ENCODE measurements around the gene GFER. TPM values are rescaled to one million over a fixed set of nuclear protein-coding genes. Genes with fewer than 3 reads are reported as not detected.
A peak's percentile ranks its signal among the peaks of the same experiment; 100 is the strongest.

Gene GFER
- polyA plus RNA-seq, 1 experiment, result 15.8 TPM

DNA sequence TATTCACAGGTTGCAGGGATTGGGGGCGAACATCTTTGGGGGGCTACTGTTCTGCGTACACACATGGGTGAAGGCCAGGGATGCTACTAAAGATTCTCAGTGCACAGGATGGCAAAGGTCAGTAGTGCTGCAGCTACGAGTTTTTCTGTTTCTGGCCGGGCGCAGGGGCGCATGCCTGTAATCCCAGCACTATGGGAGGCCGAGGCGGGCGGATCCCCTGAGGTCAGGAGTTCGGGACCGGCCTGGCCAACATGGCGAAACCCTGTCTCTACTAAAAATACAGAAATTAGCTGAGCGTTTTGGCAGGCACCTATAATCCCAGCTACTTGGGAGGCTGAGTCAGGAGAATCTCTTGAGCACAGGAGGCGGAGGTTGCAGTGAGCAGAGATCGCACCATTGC, 29.5 kb downstream of the GFER start:
- no peak overlapping the region for H3K27ac ChIP-seq (ENCODE audit: low read depth, low read length)
- CTCF ChIA-PET, result interaction anchor here (1.0 to 1.4 kb wide), 2 partner anchors 9 to 127 kb away, joined by 5 to 9 read pairs; no protein-coding TSS in a partner anchor
- H3K9me3 ChIP-seq (ENCODE audit: control insufficient read depth, insufficient read depth, low read length), result no peaks in the 10 kb centered on the region
- TF ChIP-seq, protein P1, sequence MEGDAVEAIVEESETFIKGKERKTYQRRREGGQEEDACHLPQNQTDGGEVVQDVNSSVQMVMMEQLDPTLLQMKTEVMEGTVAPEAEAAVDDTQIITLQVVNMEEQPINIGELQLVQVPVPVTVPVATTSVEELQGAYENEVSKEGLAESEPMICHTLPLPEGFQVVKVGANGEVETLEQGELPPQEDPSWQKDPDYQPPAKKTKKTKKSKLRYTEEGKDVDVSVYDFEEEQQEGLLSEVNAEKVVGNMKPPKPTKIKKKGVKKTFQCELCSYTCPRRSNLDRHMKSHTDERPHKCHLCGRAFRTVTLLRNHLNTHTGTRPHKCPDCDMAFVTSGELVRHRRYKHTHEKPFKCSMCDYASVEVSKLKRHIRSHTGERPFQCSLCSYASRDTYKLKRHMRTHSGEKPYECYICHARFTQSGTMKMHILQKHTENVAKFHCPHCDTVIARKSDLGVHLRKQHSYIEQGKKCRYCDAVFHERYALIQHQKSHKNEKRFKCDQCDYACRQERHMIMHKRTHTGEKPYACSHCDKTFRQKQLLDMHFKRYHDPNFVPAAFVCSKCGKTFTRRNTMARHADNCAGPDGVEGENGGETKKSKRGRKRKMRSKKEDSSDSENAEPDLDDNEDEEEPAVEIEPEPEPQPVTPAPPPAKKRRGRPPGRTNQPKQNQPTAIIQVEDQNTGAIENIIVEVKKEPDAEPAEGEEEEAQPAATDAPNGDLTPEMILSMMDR (IDR thresholded peaks at IDR 0.05; ENCODE audit: low read depth, low read length), result no peak
- no peak for DNase-seq (ENCODE audit: low read depth, low spot score)
- POLR2A ChIA-PET, result no interaction called here
- no peaks in the 10 kb centered on the region for H3K27me3 ChIP-seq (ENCODE audit: control insufficient read depth, insufficient read depth, low read length)
- no peak overlapping the region for H3K4me3 ChIP-seq (ENCODE audit: low read depth, low read length)

DNA sequence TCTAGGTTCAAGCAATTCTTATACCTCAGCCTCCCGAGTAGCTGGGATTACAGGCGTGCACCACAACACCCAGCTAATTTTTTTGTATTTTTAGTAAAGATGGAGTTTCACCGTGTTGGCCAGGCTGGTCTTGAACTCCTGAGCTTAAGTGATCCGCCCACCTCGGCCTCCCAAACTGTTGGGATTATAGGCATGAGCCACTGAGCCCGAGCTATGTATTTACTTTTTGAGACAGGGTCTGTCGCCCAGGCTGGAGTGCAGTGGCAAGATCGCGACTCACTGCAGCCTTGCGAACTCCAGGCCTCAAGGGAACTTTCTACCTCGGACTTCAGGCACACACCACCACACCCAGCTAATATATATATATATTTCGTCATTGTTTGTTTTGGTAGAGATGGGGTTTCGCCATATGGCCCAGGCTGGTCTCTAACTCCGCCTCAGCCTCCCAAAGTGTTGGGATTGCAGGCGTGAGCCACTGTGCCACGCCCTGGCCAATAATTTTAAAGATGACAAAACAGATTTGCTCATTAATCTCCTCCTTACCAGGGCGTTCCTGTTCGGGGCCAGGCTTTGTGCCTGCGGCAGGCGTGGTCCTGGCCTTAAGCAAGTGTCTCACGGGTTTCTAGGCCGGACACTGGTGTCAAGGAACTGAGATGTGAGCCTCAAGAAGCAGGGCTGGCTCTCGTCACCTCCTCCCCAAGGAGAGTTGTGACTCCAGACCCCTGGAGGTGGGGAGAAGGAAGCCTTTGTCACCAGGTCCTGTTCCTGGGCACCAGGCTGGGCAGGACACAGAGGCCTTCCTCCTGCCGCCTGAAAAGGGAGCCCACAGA, 31.3 kb downstream of the GFER start:
- no peak for DNase-seq (ENCODE audit: low read depth, low spot score)
- Histone ChIP-seq H3K4me3 (ENCODE audit: low read depth, low read length) (no peak overlapping the region), H3K9me3 (ENCODE audit: control insufficient read depth, insufficient read depth, low read length) (no peaks in the 10 kb centered on the region), H3K27me3 (ENCODE audit: control insufficient read depth, insufficient read depth, low read length) (peaks cover 5% of the 10 kb centered on the region), H3K27ac (ENCODE audit: low read depth, low read length) (no peak overlapping the region)
- ChIA-PET CTCF (no interaction called here), POLR2A (interaction anchor here (0.7 kb wide), 1 partner anchor 140 kb away, joined by 3 read pairs; the partner anchor contains the start of gene TRAF7)
- TF ChIP-seq, protein P1 (IDR thresholded peaks at IDR 0.05; ENCODE audit: low read depth, low read length), result no peak

DNA sequence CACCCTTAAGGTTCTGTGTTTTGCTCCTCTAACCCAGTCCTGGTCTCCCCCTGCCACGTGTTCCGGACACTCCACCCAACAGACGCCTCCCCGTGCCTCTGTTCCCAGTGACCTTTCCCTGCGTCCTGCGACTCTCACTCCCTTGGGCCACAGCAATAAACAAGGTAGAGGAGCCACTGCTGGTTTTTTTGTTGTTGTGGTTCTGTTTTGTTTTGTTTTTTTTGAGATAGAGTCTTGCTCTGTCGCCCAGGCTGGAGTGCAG, 31.9 kb downstream of the GFER start:
- POLR2A ChIA-PET, result interaction anchor here (0.7 to 1.2 kb wide), 3 partner anchors 51 to 139 kb away, joined by 3 to 5 read pairs (median 4); partner anchors contain the start of genes RPS2 and TRAF7
- no peak for DNase-seq (ENCODE audit: low read depth, low spot score)
- TF ChIP-seq, protein P1 (IDR thresholded peaks at IDR 0.05; ENCODE audit: low read depth, low read length), result no peak
- H3K9me3 ChIP-seq (ENCODE audit: control insufficient read depth, insufficient read depth, low read length), result no peaks in the 10 kb centered on the region
- CTCF ChIA-PET, result interaction anchor here (0.8 to 1.6 kb wide), 3 partner anchors 8 to 124 kb away, joined by 3 to 8 read pairs (median 4); no protein-coding TSS in a partner anchor
- no peak overlapping the region for H3K27ac ChIP-seq (ENCODE audit: low read depth, low read length)
- H3K4me3 ChIP-seq (ENCODE audit: low read depth, low read length), result no peak overlapping the region
- peaks cover 5% of the 10 kb centered on the region for H3K27me3 ChIP-seq (ENCODE audit: control insufficient read depth, insufficient read depth, low read length)

DNA sequence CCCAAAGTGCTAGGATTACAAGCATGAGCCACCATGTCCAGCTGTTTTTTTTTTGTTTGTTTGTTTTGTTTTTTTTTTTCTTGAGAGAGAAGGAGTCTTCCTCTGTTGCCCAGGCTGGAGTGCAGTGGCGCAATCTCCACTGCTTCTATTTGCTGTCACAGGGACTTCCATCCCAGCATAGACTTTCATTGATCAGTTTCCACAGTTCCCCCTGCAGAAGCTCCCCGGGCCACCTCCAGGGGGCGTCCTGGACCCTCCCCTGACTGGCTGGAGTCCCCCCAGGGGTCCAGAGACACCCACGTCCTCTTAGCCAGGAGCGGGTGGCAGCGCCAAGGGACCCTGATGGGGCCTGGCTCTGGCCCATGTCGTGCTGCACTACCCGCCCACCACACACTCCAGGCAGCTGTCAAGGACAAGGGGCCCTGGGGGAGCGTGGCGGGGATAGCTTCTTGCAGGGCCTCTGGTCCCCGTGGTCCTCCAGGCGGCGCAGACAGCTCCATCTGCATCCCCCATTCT, 32.5 kb downstream of the GFER start:
- H3K27ac ChIP-seq (ENCODE audit: low read depth, low read length), result no peak overlapping the region
- no peaks in the 10 kb centered on the region for H3K9me3 ChIP-seq (ENCODE audit: control insufficient read depth, insufficient read depth, low read length)
- peaks cover 5% of the 10 kb centered on the region for H3K27me3 ChIP-seq (ENCODE audit: control insufficient read depth, insufficient read depth, low read length)
- no peak for DNase-seq (ENCODE audit: low read depth, low spot score)
- ChIA-PET CTCF (interaction anchor here (0.8 to 1.6 kb wide), 3 partner anchors 8 to 124 kb away, joined by 3 to 8 read pairs (median 4); no protein-coding TSS in a partner anchor), POLR2A (interaction anchor here (0.7 to 1.2 kb wide), 4 partner anchors 9 to 139 kb away, joined by 3 to 9 read pairs (median 4); partner anchors contain the start of genes RPS2 and TRAF7)
- no peak overlapping the region for H3K4me3 ChIP-seq (ENCODE audit: low read depth, low read length)
- TF ChIP-seq, protein P1 (IDR thresholded peaks at IDR 0.05; ENCODE audit: low read depth, low read length), result peak; percentile 45

DNA sequence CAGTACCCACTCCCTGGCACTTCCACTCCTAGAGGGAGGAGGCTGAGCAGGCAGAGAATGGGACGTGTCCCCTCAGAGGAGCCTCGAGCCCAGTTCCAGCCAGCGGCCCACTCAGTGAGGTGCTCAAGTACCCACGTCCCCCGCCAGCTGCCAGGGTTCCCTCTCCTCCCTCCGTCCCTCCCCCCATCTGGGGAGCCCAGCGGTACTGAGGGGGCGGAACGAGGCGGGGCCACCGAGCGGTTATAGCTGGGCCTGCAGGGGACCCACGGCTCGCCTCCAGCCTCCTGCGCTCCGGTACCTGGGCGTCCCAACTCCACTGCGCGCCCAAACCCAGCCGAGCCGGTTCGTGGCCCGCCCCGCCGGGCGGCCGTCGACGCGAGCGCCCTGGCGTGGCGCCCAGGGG, 35.5 kb downstream of the GFER start, which contains the start of gene NPW:
Gene NPW, plus strand, starts transcription at position 268 of the 403 bp plus-strand sequence.
- DNase-seq (ENCODE audit: low read depth, low spot score), result no peak
- ChIA-PET CTCF (interaction anchor here (1.6 kb wide), 1 partner anchor 37 kb away, joined by 3 read pairs; no protein-coding TSS in a partner anchor), POLR2A (interaction anchor here (0.6 kb wide), 1 partner anchor 136 kb away, joined by 3 read pairs; the partner anchor contains the start of gene TRAF7)
- no peaks in the 10 kb centered on the region for H3K9me3 ChIP-seq (ENCODE audit: control insufficient read depth, insufficient read depth, low read length)
- TF ChIP-seq, protein P1 (IDR thresholded peaks at IDR 0.05; ENCODE audit: low read depth, low read length), result no peak
- no peak within 1 kb of the TSS for H3K27ac ChIP-seq (ENCODE audit: low read depth, low read length)
- peak within 1 kb of the TSS; percentile 4; the same call in 1 of the 2 replicates for H3K4me3 ChIP-seq (ENCODE audit: low read depth, low read length)
- H3K27me3 ChIP-seq (ENCODE audit: control insufficient read depth, insufficient read depth, low read length), result peaks cover 5% of the 10 kb centered on the region

Measured in AG04450 (cell line).